GM12878 (cell line): ENCODE data around the gene NKAIN1.

Experiments used
- BHLHE40 ChIP-seq, 2 experiments: fragments of 450-650 bp in 1 of 2; IDR thresholded peaks; 2 replicates each; pipeline ENCODE4 v1.6.1; 2011 to 2017; ENCODE audit warnings: low read depth in 2 of 2, borderline replicate concordance in 1 of 2, improper control_type of control experiment in 1 of 2, low read length in 1 of 2, mild to moderate bottlenecking in 1 of 2
- CEBPB ChIP-seq, 2 experiments: fragments of 150-350 bp in 1 of 2; IDR thresholded peaks; 2 replicates each; pipeline ENCODE4 v1.6.1; 2012 to 2014; ENCODE audit warnings: low read depth in 2 of 2, low read length in 2 of 2, borderline replicate concordance in 1 of 2, inconsistent platforms in 1 of 2
- CTCF ChIP-seq, 3 experiments: IDR thresholded peaks in 2 of 3; conservative IDR thresholded peaks in 1 of 3; 2 replicates each; pipeline ENCODE4 v1.5.1; 2011; ENCODE audit warnings: low read depth in 3 of 3, low read length in 3 of 3, mild to moderate bottlenecking in 3 of 3, control low read depth in 2 of 3, moderate library complexity in 2 of 3, inconsistent platforms in 1 of 3, mixed read lengths in 1 of 3; ENCODE audit not compliant: control insufficient read depth in 2 of 3, insufficient read depth in 1 of 3; ENCODE audit errors: extremely low read depth in 1 of 3
- DPF2 ChIP-seq: fragments of 450-650 bp; IDR thresholded peaks from 2 replicates; pipeline ENCODE4 v1.6.1; 2017; ENCODE audit warnings: mild to moderate bottlenecking
- EZH2 ChIP-seq: IDR thresholded peaks from 2 replicates; pipeline ENCODE4 v1.6.1; 2012; ENCODE audit warnings: low read depth, mild to moderate bottlenecking, control low read depth, inconsistent platforms, low read length, borderline replicate concordance; ENCODE audit not compliant: control insufficient read depth
- GATAD2B ChIP-seq: fragments of 450-650 bp; conservative IDR thresholded peaks from 2 replicates; pipeline ENCODE4 v1.6.1; 2017; ENCODE audit warnings: low read depth, mild to moderate bottlenecking, moderate library complexity
- IKZF2 ChIP-seq, 2 experiments: fragments of 450-650 bp; IDR thresholded peaks; 2 replicates each; pipeline ENCODE4 v1.6.1; 2017; ENCODE audit warnings: mild to moderate bottlenecking in 2 of 2, moderate library complexity in 2 of 2
- JUNB ChIP-seq: IDR thresholded peaks from 2 replicates; pipeline ENCODE4 v1.6.1; 2016; ENCODE audit warnings: antibody characterized with exemption, mild to moderate bottlenecking
- NFIC ChIP-seq: IDR thresholded peaks from 2 replicates; pipeline ENCODE4 v1.6.1; 2012; ENCODE audit warnings: low read depth, mild to moderate bottlenecking, inconsistent platforms, low read length, moderate library complexity
- POLR2A ChIP-seq: IDR thresholded peaks from 2 replicates; pipeline ENCODE4 v1.6.1; 2011; ENCODE audit warnings: low read depth, mild to moderate bottlenecking, low read length
- SREBF1 ChIP-seq: IDR thresholded peaks from 2 replicates; pipeline ENCODE4 v1.6.1; 2012; ENCODE audit warnings: mild to moderate bottlenecking, low read length
- TCF12 ChIP-seq: IDR thresholded peaks from 2 replicates; pipeline ENCODE4 v1.6.1; 2011; ENCODE audit warnings: low read depth, mild to moderate bottlenecking, low read length
- ZBTB11 ChIP-seq: fragments of 450-650 bp; formaldehyde crosslinking; IDR thresholded peaks from 2 replicates; pipeline ENCODE4 v1.5.0; 2022; ENCODE audit warnings: mild to moderate bottlenecking, missing genetic modification characterization
- TF ChIP-seq, protein P1 (sequence below): fragments of 450-650 bp; formaldehyde crosslinking; IDR thresholded peaks from 2 replicates; pipeline ENCODE4 v1.4.0; 2022; ENCODE audit warnings: mild to moderate bottlenecking, moderate library complexity

GRCh38 chr1:31154632-31155215 lies 85.0 kb downstream of the NKAIN1 start:
- no peak for TF ChIP-seq NFIC
- TF ChIP-seq BHLHE40 (IDR thresholded peaks at IDR 0.05; ENCODE audit: borderline replicate concordance in 1 of 2, low read depth in 2 of 2, low read length in 1 of 2) = no peak
- no peak for TF ChIP-seq SREBF1
- no peak for TF ChIP-seq EZH2
- TF ChIP-seq CTCF (IDR thresholded peaks at IDR 0.05 in 2 of 3, conservative IDR thresholded peaks at IDR 0.05 in 1 of 3; ENCODE audit: control insufficient read depth in 2 of 3, extremely low read depth in 1 of 3, insufficient read depth in 1 of 3, low read depth in 3 of 3, low read length in 3 of 3) = no peak
- no peak for TF ChIP-seq DPF2
- TF ChIP-seq, protein P1, sequence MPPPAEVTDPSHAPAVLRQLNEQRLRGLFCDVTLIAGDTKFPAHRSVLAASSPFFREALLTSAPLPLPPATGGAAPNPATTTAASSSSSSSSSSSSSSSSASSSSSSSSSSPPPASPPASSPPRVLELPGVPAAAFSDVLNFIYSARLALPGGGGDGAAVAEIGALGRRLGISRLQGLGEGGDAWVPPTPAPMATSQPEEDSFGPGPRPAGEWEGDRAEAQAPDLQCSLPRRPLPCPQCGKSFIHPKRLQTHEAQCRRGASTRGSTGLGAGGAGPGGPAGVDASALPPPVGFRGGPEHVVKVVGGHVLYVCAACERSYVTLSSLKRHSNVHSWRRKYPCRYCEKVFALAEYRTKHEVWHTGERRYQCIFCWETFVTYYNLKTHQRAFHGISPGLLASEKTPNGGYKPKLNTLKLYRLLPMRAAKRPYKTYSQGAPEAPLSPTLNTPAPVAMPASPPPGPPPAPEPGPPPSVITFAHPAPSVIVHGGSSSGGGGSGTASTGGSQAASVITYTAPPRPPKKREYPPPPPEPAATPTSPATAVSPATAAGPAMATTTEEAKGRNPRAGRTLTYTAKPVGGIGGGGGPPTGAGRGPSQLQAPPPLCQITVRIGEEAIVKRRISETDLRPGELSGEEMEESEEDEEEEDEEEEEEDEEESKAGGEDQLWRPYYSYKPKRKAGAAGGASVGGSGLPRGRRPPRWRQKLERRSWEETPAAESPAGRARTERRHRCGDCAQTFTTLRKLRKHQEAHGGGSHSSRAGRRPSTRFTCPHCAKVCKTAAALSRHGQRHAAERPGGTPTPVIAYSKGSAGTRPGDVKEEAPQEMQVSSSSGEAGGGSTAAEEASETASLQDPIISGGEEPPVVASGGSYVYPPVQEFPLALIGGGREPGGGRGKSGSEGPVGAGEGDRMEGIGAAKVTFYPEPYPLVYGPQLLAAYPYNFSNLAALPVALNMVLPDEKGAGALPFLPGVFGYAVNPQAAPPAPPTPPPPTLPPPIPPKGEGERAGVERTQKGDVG (CRISPR knock-in tag) = no peak
- TF ChIP-seq POLR2A = peak; percentile 58
- TF ChIP-seq TCF12 = no peak
- no peak for TF ChIP-seq CEBPB (IDR thresholded peaks at IDR 0.05; ENCODE audit: borderline replicate concordance in 1 of 2, low read depth in 2 of 2, low read length in 2 of 2)
- TF ChIP-seq JUNB = no peak
- no peak for TF ChIP-seq ZBTB11 (CRISPR knock-in tag)
- TF ChIP-seq IKZF2 (IDR thresholded peaks at IDR 0.05) = peak; percentile 38 to 49; a peak in 1 of 4 replicates
- TF ChIP-seq GATAD2B = no peak
